CD4-positive, alpha-beta T cell treated with Interferon gamma for 1 hour (primary cell): ENCODE data around the gene FNDC3B.

Source experiments
- DNase-seq: peaks from one replicate; pipeline ENCODE4 v3.0.0-alpha.2; 2020

The FNDC3B gene

GRCh38 chr3:172097585-172097984 is 58.2 kb downstream of the FNDC3B start:
- DNase-seq: no peak

GRCh38 chr3:172098698-172099494 is 59.5 kb downstream of the FNDC3B start:
- DNase-seq: no peak

GRCh38 chr3:172099495-172099808 is 60.1 kb downstream of the FNDC3B start:
- DNase-seq: no peak

- no peak for DNase-seq
Measured at GRCh38 chr3:172100482-172100881, 61.1 kb downstream of the FNDC3B start.

- no peak for DNase-seq
Measured at GRCh38 chr3:172101107-172101506, 61.7 kb downstream of the FNDC3B start.

- DNase-seq: peak; percentile 25
Measured at GRCh38 chr3:172102123-172102882, 62.9 kb downstream of the FNDC3B start.

GRCh38 chr3:172102883-172103310 is 63.5 kb downstream of the FNDC3B start:
- DNase-seq: no peak

- DNase-seq: no peak
Measured at GRCh38 chr3:172103724-172104123, 64.3 kb downstream of the FNDC3B start.

- no peak for DNase-seq
Measured at GRCh38 chr3:172104471-172105072, 65.2 kb downstream of the FNDC3B start.

GRCh38 chr3:172106037-172106954 is 66.9 kb downstream of the FNDC3B start:
- no peak for DNase-seq

- peak; percentile 70 for DNase-seq
Measured at GRCh38 chr3:172106989-172107388, 67.6 kb downstream of the FNDC3B start.

- peak; percentile 55 for DNase-seq
Measured at GRCh38 chr3:172107403-172107802, 68.0 kb downstream of the FNDC3B start.

- DNase-seq: no peak
Measured at GRCh38 chr3:172110127-172110779, 70.9 kb downstream of the FNDC3B start.

GRCh38 chr3:172111163-172111562 is 71.8 kb downstream of the FNDC3B start:
- no peak for DNase-seq

GRCh38 chr3:172112078-172112733 is 72.8 kb downstream of the FNDC3B start:
- DNase-seq: no peak

GRCh38 chr3:172112734-172113120 is 73.3 kb downstream of the FNDC3B start:
- DNase-seq: no peak

- DNase-seq: no peak
Measured at GRCh38 chr3:172113710-172114109, 74.3 kb downstream of the FNDC3B start.

- DNase-seq: no peak
Measured at GRCh38 chr3:172115059-172115458, 75.7 kb downstream of the FNDC3B start.

GRCh38 chr3:172115787-172116186 is 76.4 kb downstream of the FNDC3B start:
- no peak for DNase-seq

GRCh38 chr3:172118019-172118418 is 78.6 kb downstream of the FNDC3B start:
- DNase-seq: no peak

- DNase-seq: no peak
Measured at GRCh38 chr3:172119266-172119969, 80.0 kb downstream of the FNDC3B start.
